ENCODE results near the gene TOMT. TPM values are rescaled to one million over a fixed set of nuclear protein-coding genes. Genes with fewer than 3 reads are reported as not detected.

TOMT gene
- polyA plus RNA-seq, 3 donors: not detected

DNA sequence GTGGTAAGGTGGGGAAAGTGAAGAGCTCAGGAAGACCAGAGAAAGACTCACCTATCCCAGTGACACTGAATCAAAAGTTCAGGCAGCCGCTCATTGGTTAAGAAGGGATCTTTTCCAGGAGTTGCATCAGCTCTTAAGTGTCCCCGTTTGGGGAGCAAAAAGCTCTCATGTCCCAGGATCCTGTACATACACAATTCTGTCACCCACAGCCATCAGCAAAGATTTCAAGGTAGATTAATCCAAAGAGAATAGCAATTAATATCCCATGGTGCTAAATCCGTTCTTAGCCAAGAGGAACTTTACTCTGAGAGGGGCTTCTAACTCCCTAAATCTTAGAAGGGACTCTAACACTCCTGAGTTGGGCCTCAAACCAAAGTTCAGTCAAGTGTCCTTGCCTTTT, 49.1 kb downstream of the TOMT start:
- Histone ChIP-seq H3K9ac (ENCODE audit: insufficient read depth, low read length, poor library complexity, severe bottlenecking) (no peak overlapping the region), H3K27ac (ENCODE audit: low read depth in 1 of 2, low read length in 2 of 2) (no peak overlapping the region), H3K4me2 (replicated peaks; ENCODE audit: extremely low read depth, low read length, poor library complexity, severe bottlenecking) (no peak overlapping the region), H3K4me3 (replicated peaks in 1 of 3; ENCODE audit: low read depth in 2 of 3, low read length in 3 of 3) (no peak overlapping the region), H3K36me3 (replicated peaks in 1 of 2; ENCODE audit: control insufficient read depth in 1 of 2, insufficient read depth in 2 of 2, low read length in 2 of 2) (no peaks in the 10 kb centered on the region), H3K9me3 (replicated peaks in 1 of 2; ENCODE audit: control insufficient read depth in 1 of 2, insufficient read depth in 1 of 2, low read length in 2 of 2) (no peaks in the 10 kb centered on the region), H3K4me1 (ENCODE audit: control insufficient read depth in 1 of 2, insufficient read depth in 2 of 2, low read length in 2 of 2) (no peaks in the 10 kb centered on the region), H2AFZ (ENCODE audit: insufficient read depth, low read depth, low read length, poor library complexity, severe bottlenecking) (no peak overlapping the region), H3K27me3 (ENCODE audit: control insufficient read depth in 2 of 2, insufficient read depth in 2 of 2, low read length in 2 of 2) (no peaks in the 10 kb centered on the region), H4K20me1 (ENCODE audit: insufficient read depth, low read length) (no peaks in the 10 kb centered on the region), H3K79me2 (ENCODE audit: insufficient read depth, low read length) (no peaks in the 10 kb centered on the region)
- Mint-ChIP-seq H3K27me3 (ENCODE audit: low read depth in 3 of 3) (peaks cover 3 to 12% (median 9%) of the 10 kb centered on the region in 3 donors), H3K27ac (no peak overlapping the region), H3K36me3 (no peaks in the 10 kb centered on the region), H3K4me1 (no peaks in the 10 kb centered on the region), H3K9me3 (peaks cover 0 to 2% (median 0%) of the 10 kb centered on the region in 7 donors), H3K4me3 (no peak overlapping the region)
- WGBS (ENCODE audit: insufficient coverage): 80% methylated on average over 1 of the region's 3 CpGs
- no peak for DNase-seq
- intact Hi-C loops (cut with micrococcal nuclease): no loop called here
- TF ChIP-seq, protein P1, sequence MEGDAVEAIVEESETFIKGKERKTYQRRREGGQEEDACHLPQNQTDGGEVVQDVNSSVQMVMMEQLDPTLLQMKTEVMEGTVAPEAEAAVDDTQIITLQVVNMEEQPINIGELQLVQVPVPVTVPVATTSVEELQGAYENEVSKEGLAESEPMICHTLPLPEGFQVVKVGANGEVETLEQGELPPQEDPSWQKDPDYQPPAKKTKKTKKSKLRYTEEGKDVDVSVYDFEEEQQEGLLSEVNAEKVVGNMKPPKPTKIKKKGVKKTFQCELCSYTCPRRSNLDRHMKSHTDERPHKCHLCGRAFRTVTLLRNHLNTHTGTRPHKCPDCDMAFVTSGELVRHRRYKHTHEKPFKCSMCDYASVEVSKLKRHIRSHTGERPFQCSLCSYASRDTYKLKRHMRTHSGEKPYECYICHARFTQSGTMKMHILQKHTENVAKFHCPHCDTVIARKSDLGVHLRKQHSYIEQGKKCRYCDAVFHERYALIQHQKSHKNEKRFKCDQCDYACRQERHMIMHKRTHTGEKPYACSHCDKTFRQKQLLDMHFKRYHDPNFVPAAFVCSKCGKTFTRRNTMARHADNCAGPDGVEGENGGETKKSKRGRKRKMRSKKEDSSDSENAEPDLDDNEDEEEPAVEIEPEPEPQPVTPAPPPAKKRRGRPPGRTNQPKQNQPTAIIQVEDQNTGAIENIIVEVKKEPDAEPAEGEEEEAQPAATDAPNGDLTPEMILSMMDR (IDR thresholded peaks at IDR 0.05): no peak

DNA sequence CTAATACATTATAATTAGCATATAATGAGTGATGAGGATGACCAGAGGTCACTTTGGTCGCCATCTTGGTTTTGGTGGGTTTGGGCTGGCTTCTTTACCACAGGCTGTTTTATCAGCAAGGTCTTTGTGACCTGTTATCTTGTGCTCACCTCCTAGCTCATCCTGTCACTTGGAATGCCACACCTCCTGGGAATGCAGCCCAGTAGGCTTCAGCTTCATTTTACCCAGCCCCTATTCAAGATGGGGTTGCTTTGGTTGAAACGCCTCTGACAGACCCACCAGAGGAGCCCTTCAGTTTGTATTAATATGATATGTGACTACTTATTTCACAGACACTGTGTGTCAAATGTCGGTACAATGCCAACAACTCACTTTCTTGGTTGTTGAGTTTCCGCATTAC, 50.0 kb downstream of the TOMT start:
- Mint-ChIP-seq H3K27me3 (ENCODE audit: low read depth in 3 of 3) (peaks cover 5 to 12% (median 9%) of the 10 kb centered on the region in 3 donors), H3K4me1 (no peaks in the 10 kb centered on the region), H3K4me3 (no peak overlapping the region), H3K36me3 (no peaks in the 10 kb centered on the region), H3K27ac (no peak overlapping the region), H3K9me3 (peaks cover 0 to 2% (median 0%) of the 10 kb centered on the region in 7 donors)
- Histone ChIP-seq H3K79me2 (ENCODE audit: insufficient read depth, low read length) (no peaks in the 10 kb centered on the region), H3K27ac (ENCODE audit: low read depth in 1 of 2, low read length in 2 of 2) (no peak overlapping the region), H2AFZ (ENCODE audit: insufficient read depth, low read depth, low read length, poor library complexity, severe bottlenecking) (no peak overlapping the region), H3K4me1 (ENCODE audit: control insufficient read depth in 1 of 2, insufficient read depth in 2 of 2, low read length in 2 of 2) (no peaks in the 10 kb centered on the region), H3K4me3 (replicated peaks in 1 of 3; ENCODE audit: low read depth in 2 of 3, low read length in 3 of 3) (no peak overlapping the region), H3K9ac (ENCODE audit: insufficient read depth, low read length, poor library complexity, severe bottlenecking) (no peak overlapping the region), H3K27me3 (ENCODE audit: control insufficient read depth in 2 of 2, insufficient read depth in 2 of 2, low read length in 2 of 2) (no peaks in the 10 kb centered on the region), H4K20me1 (ENCODE audit: insufficient read depth, low read length) (no peaks in the 10 kb centered on the region), H3K36me3 (replicated peaks in 1 of 2; ENCODE audit: control insufficient read depth in 1 of 2, insufficient read depth in 2 of 2, low read length in 2 of 2) (no peaks in the 10 kb centered on the region), H3K4me2 (replicated peaks; ENCODE audit: extremely low read depth, low read length, poor library complexity, severe bottlenecking) (no peak overlapping the region), H3K9me3 (replicated peaks in 1 of 2; ENCODE audit: control insufficient read depth in 1 of 2, insufficient read depth in 1 of 2, low read length in 2 of 2) (no peaks in the 10 kb centered on the region)
- WGBS (ENCODE audit: insufficient coverage): no CpG with 5 or more reads among the region's 4 CpGs
- no peak for DNase-seq
- intact Hi-C loops (cut with micrococcal nuclease): no loop called here
- TF ChIP-seq, protein P1 (IDR thresholded peaks at IDR 0.05): no peak
